Mammary epithelial cell (primary cell): ENCODE data around the gene TLR2.
"Not testable (repeated sequence)": the region's sequence is repeated elsewhere in the genome, so short reads cannot be mapped to it uniquely, and the experiment has no call there.

Experiments used
- CTCF ChIP-seq, 2 donors: IDR thresholded peaks in 1 of 2; conservative IDR thresholded peaks in 1 of 2; 2 replicates each; pipeline ENCODE4 v1.5.1; 2011 to 2012; ENCODE audit warnings: inconsistent platforms in 2 of 2, low read length in 2 of 2, mild to moderate bottlenecking in 2 of 2, control low read depth in 1 of 2, low read depth in 1 of 2; ENCODE audit not compliant: insufficient read depth in 1 of 2; ENCODE audit errors: extremely low read depth in 1 of 2
- EZH2 ChIP-seq: IDR thresholded peaks from 2 replicates; pipeline ENCODE4 v1.6.1; 2012; ENCODE audit warnings: low read length, inconsistent platforms, borderline replicate concordance

- TF ChIP-seq EZH2; CTCF (conservative IDR thresholded peaks at IDR 0.05 in 1 of 2, IDR thresholded peaks at IDR 0.05 in 1 of 2; ENCODE audit: extremely low read depth in 1 of 2, insufficient read depth in 1 of 2, low read depth in 1 of 2, low read length in 2 of 2): not testable (repeated sequence)
Observed at GRCh38 chr4:153666505-153666904, 17.6 kb upstream of the TLR2 start.
